ENCODE results near the gene CPSF7. TPM values are rescaled to one million over a fixed set of nuclear protein-coding genes. Genes with fewer than 3 reads are reported as not detected.

The CPSF7 gene
- total RNA-seq, 1 donor from 2014 or later = 124 TPM

DNA sequence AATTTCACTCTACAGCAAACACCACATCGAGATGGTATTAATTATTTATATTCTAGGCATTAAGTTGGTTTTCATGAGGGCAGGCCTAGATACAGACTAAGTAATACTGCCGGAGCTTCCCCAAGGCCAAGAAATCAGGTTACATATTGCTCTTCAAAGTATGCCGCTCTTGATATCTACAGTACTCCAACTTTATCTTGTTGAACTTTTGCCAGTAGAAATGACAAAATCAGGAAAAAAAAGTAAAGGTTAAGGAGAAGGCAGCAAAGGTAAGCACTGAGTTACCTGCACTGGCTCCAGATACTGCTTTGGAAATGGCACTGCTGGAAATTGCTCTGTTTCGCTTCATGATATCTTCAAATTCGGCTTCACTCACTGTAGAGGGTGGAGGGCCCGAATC, 14.4 kb downstream of the CPSF7 start:
- no peak for ATAC-seq (ENCODE audit: low read depth)
- no peaks in the 10 kb centered on the region for H3K27me3 Mint-ChIP-seq
- ChIA-PET CTCF (no interaction called here), POLR2A (interaction anchor here (0.6 kb wide), 1 partner anchor 19 kb away, joined by 4 read pairs; no protein-coding TSS in a partner anchor)
- H3K4me3 Mint-ChIP-seq = no peak overlapping the region
- H3K9me3 Mint-ChIP-seq = no peaks in the 10 kb centered on the region
- H3K36me3 Mint-ChIP-seq (ENCODE audit: low read depth) = peaks cover 90% of the 10 kb centered on the region
- TF ChIP-seq, protein P1, sequence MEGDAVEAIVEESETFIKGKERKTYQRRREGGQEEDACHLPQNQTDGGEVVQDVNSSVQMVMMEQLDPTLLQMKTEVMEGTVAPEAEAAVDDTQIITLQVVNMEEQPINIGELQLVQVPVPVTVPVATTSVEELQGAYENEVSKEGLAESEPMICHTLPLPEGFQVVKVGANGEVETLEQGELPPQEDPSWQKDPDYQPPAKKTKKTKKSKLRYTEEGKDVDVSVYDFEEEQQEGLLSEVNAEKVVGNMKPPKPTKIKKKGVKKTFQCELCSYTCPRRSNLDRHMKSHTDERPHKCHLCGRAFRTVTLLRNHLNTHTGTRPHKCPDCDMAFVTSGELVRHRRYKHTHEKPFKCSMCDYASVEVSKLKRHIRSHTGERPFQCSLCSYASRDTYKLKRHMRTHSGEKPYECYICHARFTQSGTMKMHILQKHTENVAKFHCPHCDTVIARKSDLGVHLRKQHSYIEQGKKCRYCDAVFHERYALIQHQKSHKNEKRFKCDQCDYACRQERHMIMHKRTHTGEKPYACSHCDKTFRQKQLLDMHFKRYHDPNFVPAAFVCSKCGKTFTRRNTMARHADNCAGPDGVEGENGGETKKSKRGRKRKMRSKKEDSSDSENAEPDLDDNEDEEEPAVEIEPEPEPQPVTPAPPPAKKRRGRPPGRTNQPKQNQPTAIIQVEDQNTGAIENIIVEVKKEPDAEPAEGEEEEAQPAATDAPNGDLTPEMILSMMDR (IDR thresholded peaks at IDR 0.05) = no peak
- no peak overlapping the region for H3K27ac Mint-ChIP-seq
- H3K4me1 Mint-ChIP-seq = peaks cover 10% of the 10 kb centered on the region
- intact Hi-C loops (cut with micrococcal nuclease) = no loop called here
- DNase-seq = no peak

DNA sequence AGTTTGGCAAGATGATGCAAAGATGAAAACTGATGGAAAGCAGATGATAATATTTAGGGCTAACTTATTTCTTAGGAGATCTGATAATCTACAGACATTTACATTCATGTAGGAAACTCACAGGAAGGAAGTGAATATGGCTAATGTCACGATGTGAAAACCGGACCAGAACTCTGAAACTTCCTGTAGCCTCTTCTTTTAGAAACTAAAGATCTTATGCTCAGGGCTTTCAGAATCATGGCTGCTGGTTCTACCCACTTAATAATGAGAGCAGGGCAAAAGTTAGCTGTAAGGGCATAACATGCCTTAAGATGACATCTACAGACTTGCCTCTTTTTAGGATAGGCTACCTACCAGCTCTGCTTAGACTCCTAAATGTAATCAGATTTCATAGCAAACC, 15.2 kb downstream of the CPSF7 start:
- no peaks in the 10 kb centered on the region for H3K9me3 Mint-ChIP-seq
- H3K27me3 Mint-ChIP-seq = no peaks in the 10 kb centered on the region
- no peak overlapping the region for H3K27ac Mint-ChIP-seq
- no peak for ATAC-seq (ENCODE audit: low read depth)
- ChIA-PET CTCF (no interaction called here), POLR2A (interaction anchor here (1.1 kb wide), 1 partner anchor 15 kb away, joined by 4 read pairs; the partner anchor contains the start of genes CPSF7 and SDHAF2)
- intact Hi-C loops (cut with micrococcal nuclease) = no loop called here
- no peak for DNase-seq
- H3K36me3 Mint-ChIP-seq (ENCODE audit: low read depth) = peaks cover 87% of the 10 kb centered on the region
- H3K4me1 Mint-ChIP-seq = peaks cover 10% of the 10 kb centered on the region
- TF ChIP-seq, protein P1 (IDR thresholded peaks at IDR 0.05) = no peak
- no peak overlapping the region for H3K4me3 Mint-ChIP-seq

DNA sequence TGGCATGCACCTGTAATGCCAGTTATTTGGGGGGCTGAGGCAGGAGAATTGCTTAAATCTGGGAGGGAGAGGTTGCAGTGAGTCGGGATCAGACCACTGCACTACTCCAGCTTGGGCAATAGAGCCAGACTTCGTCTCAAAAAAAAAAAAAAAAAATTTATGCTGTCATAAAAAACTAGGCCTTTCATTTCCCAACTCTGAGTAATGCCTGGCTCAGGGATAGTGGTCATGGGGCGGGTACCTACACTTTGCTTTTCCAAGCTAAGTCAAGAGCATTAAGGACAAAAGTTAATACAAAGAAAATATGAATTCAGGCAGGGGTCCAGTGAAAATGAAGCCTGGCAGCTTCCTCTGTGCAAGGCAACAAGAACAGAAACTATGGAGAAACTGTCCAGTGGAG, 16.3 kb downstream of the CPSF7 start:
- Mint-ChIP-seq H3K36me3 (ENCODE audit: low read depth) (peaks cover 87% of the 10 kb centered on the region), H3K27me3 (no peaks in the 10 kb centered on the region), H3K9me3 (no peaks in the 10 kb centered on the region), H3K27ac (peak overlapping the region; percentile 27), H3K4me3 (no peak overlapping the region), H3K4me1 (peaks cover 10% of the 10 kb centered on the region)
- ATAC-seq (ENCODE audit: low read depth) (no peak), DNase-seq (no peak)
- CTCF ChIA-PET = interaction anchor here (0.7 to 1.4 kb wide), 2 partner anchors 22 to 103 kb away, joined by 3 read pairs; no protein-coding TSS in a partner anchor
- TF ChIP-seq, protein P1 (IDR thresholded peaks at IDR 0.05) = no peak
- POLR2A ChIA-PET = interaction anchor here (1.1 kb wide), 1 partner anchor 16 kb away, joined by 4 read pairs; the partner anchor contains the start of genes CPSF7 and SDHAF2
- intact Hi-C loops (cut with micrococcal nuclease) = no loop called here

DNA sequence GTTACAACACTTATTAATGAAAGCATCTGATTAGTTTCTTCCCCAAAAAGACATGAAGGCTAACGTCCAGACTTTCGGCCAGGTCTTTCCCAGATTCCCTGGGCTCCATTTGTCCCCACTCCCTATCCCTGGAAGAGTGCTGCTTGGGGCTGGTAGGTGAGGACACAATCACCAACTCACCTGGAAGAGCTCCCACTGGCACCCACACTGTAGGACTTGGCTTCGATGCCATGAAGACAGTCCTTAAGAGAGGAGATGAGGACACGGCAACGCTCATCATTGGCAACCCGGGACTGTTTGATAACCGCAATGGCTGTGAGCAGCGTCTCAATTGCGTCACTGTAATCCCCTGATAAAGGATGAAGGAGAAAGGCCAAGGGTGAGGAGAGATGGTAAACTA, 18.2 kb downstream of the CPSF7 start:
- intact Hi-C loops (cut with micrococcal nuclease) = no loop called here
- Mint-ChIP-seq H3K4me1 (no peaks in the 10 kb centered on the region), H3K36me3 (ENCODE audit: low read depth) (peaks cover 86% of the 10 kb centered on the region), H3K4me3 (no peak overlapping the region), H3K27me3 (no peaks in the 10 kb centered on the region), H3K9me3 (no peaks in the 10 kb centered on the region), H3K27ac (no peak overlapping the region)
- DNase-seq = no peak
- ChIA-PET POLR2A (interaction anchor here (0.8 kb wide), 1 partner anchor 50 kb away, joined by 3 read pairs; the partner anchor contains the start of genes CYB561A3 and TMEM138), CTCF (no interaction called here)
- ATAC-seq (ENCODE audit: low read depth) = no peak
- TF ChIP-seq, protein P1 (IDR thresholded peaks at IDR 0.05) = no peak

DNA sequence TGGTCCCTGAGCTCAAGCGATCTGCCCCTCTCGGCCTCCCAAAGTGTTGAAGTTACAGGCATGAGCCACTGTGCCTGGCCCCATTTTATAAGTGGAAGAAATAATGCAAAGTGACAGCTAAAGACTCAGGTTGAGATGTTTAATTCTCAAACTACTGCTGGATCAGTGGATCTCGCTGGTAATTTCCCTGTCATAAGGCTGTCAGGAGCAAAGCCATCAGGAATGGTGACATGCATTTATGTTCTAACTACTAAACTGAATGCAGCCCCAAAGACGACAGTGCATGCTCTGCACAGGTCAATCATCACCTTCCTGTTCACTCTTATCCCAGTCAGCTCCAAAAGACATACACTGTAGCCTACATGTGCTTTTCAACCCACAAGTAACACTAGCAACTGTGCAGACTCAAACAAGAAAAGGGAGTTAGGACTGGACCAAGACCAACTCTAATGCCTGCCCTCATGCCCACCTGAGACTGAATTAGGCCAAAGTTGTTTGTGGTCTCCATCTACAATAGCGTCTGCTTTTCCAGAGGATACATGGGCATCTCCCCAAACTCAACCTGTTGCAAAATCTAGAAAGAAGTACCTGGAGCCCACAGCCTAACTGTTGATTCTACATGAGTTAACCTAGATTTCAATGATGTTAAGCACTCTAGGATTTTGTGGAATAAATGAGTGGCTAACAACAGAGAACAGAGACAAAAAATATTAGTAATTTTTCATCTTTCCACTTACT, 22.6 kb downstream of the CPSF7 start:
- Mint-ChIP-seq H3K4me3 (no peak overlapping the region), H3K4me1 (no peaks in the 10 kb centered on the region), H3K27ac (no peak overlapping the region), H3K9me3 (no peaks in the 10 kb centered on the region), H3K27me3 (no peaks in the 10 kb centered on the region), H3K36me3 (ENCODE audit: low read depth) (peaks cover 94% of the 10 kb centered on the region)
- ATAC-seq (ENCODE audit: low read depth) (no peak), DNase-seq (no peak)
- TF ChIP-seq, protein P1 (IDR thresholded peaks at IDR 0.05) = no peak
- ChIA-PET CTCF (no interaction called here), POLR2A (no interaction called here)
- intact Hi-C loops (cut with micrococcal nuclease) = no loop called here

Measured in activated B cell treated with CpG ODN at 0.5 μM for 24 hours (primary cell).